Measurements from ENCODE around the gene ATXN10.
"Not testable (repeated sequence)": the region's sequence is repeated elsewhere in the genome, so short reads cannot be mapped to it uniquely, and the experiment has no call there.

Gene ATXN10

GRCh38 chr22:45678961-45679912 is 7.6 kb downstream of the ATXN10 start:
- no peak for DNase-seq (ENCODE audit: low read depth)

- DNase-seq (ENCODE audit: low read depth), result no peak
Measured at GRCh38 chr22:45680932-45681700, 9.5 kb downstream of the ATXN10 start.

- DNase-seq (ENCODE audit: low read depth), result no peak
Measured at GRCh38 chr22:45682064-45682463, 10.4 kb downstream of the ATXN10 start.

- not testable (repeated sequence) for DNase-seq (ENCODE audit: low read depth)
Measured at GRCh38 chr22:45682773-45683172, 11.1 kb downstream of the ATXN10 start.

GRCh38 chr22:45683248-45683647 is 11.6 kb downstream of the ATXN10 start:
- DNase-seq (ENCODE audit: low read depth), result no peak

GRCh38 chr22:45683680-45684079 is 12.0 kb downstream of the ATXN10 start:
- no peak for DNase-seq (ENCODE audit: low read depth)

GRCh38 chr22:45684169-45684568 is 12.5 kb downstream of the ATXN10 start:
- DNase-seq (ENCODE audit: low read depth), result no peak

- no peak for DNase-seq (ENCODE audit: low read depth)
Measured at GRCh38 chr22:45684752-45685574, 13.3 kb downstream of the ATXN10 start.

- DNase-seq (ENCODE audit: low read depth), result no peak
Measured at GRCh38 chr22:45686004-45686403, 14.4 kb downstream of the ATXN10 start.

- no peak for DNase-seq (ENCODE audit: low read depth)
Measured at GRCh38 chr22:45686836-45687235, 15.2 kb downstream of the ATXN10 start.

- DNase-seq (ENCODE audit: low read depth), result no peak
Measured at GRCh38 chr22:45688600-45689080, 17.0 kb downstream of the ATXN10 start.

GRCh38 chr22:45689211-45689610 is 17.6 kb downstream of the ATXN10 start:
- DNase-seq (ENCODE audit: low read depth), result no peak

GRCh38 chr22:45690008-45690407 is 18.4 kb downstream of the ATXN10 start:
- DNase-seq (ENCODE audit: low read depth), result no peak

GRCh38 chr22:45692549-45692948 is 20.9 kb downstream of the ATXN10 start:
- DNase-seq (ENCODE audit: low read depth), result no peak

- DNase-seq (ENCODE audit: low read depth), result no peak
Measured at GRCh38 chr22:45693835-45694234, 22.2 kb downstream of the ATXN10 start.

GRCh38 chr22:45696227-45696626 is 24.6 kb downstream of the ATXN10 start:
- DNase-seq (ENCODE audit: low read depth), result no peak

GRCh38 chr22:45698094-45698493 is 26.5 kb downstream of the ATXN10 start:
- DNase-seq (ENCODE audit: low read depth), result no peak

GRCh38 chr22:45702981-45703380 is 31.3 kb downstream of the ATXN10 start:
- DNase-seq (ENCODE audit: low read depth), result no peak

GRCh38 chr22:45703758-45704157 is 32.1 kb downstream of the ATXN10 start:
- DNase-seq (ENCODE audit: low read depth), result no peak

- no peak for DNase-seq (ENCODE audit: low read depth)
Measured at GRCh38 chr22:45704648-45705047, 33.0 kb downstream of the ATXN10 start.

GRCh38 chr22:45707605-45708004 is 36.0 kb downstream of the ATXN10 start:
- no peak for DNase-seq (ENCODE audit: low read depth)

- no peak for DNase-seq (ENCODE audit: low read depth)
Measured at GRCh38 chr22:45708145-45708544, 36.5 kb downstream of the ATXN10 start.
